Caco-2 (cell line): Measurements from ENCODE around the gene DOCK4. TPM values are rescaled to one million over a fixed set of nuclear protein-coding genes. Genes with fewer than 3 reads are reported as not detected.

Experiments used
- BruUV-seq: library from RNA; stranded (reverse); fragments of 400-500 nt; replicated peaks from 2 replicates; lab custom pipeline; 2021; lab: Mats Ljungman, UMichigan
- CTCF ChIA-PET: fragments of 300-600 bp; sonication (Branson Sonifier 250); formaldehyde crosslinking; loops from one replicate; lab custom pipeline; 2022; ENCODE audit warnings: antibody characterized with exemption; lab: Charles Lee
- POLR2A ChIA-PET: fragments of 300-600 bp; sonication (Branson Sonifier 250); formaldehyde crosslinking; loops from one replicate; lab custom pipeline; 2022; ENCODE audit warnings: antibody characterized with exemption; lab: Charles Lee
- DNase-seq, 2 experiments: peaks; one replicate each; pipeline versions ENCODE4 v3.0.0 to v3.0.0-alpha.2; 2020 to 2022
- H3K27me3 ChIP-seq: replicated peaks from 2 replicates; pipeline ENCODE4 v1.6.0; 2011; ENCODE audit warnings: low read length; ENCODE audit not compliant: control insufficient read depth, insufficient read depth
- H3K36me3 ChIP-seq: 2 replicates; pipeline ENCODE4 v1.5.1; 2011; ENCODE audit warnings: low read length; ENCODE audit not compliant: control insufficient read depth, insufficient read depth
- H3K4me1 ChIP-seq: fragments of 250-450 bp; sonication (Bioruptor Pico); 2 replicates; pipeline ENCODE4 v1.5.1; 2020; ENCODE audit warnings: mild to moderate bottlenecking
- H3K4me3 ChIP-seq: 2 replicates; pipeline ENCODE4 v1.5.1; 2011; ENCODE audit warnings: low read depth, mild to moderate bottlenecking, control low read depth, low read length
- H3K9me3 ChIP-seq: fragments of 250-450 bp; sonication (Bioruptor Pico); 2 replicates; pipeline ENCODE4 v1.5.1; 2020; ENCODE audit warnings: mild to moderate bottlenecking, moderate library complexity
- H3K27ac Mint-ChIP-seq: one replicate; pipeline ENCODE4 v1.8.0; 2022; ENCODE audit warnings: mixed read lengths; ENCODE audit not compliant: unreplicated experiment
- H3K27me3 Mint-ChIP-seq: one replicate; pipeline ENCODE4 v1.8.0; 2022; ENCODE audit warnings: mixed read lengths; ENCODE audit not compliant: insufficient read depth, unreplicated experiment
- H3K36me3 Mint-ChIP-seq: one replicate; pipeline ENCODE4 v1.8.0; 2022; ENCODE audit warnings: mild to moderate bottlenecking, mixed read lengths; ENCODE audit not compliant: insufficient read depth, unreplicated experiment
- H3K4me1 Mint-ChIP-seq: one replicate; pipeline ENCODE4 v1.8.0; 2022; ENCODE audit warnings: low read depth, mixed read lengths; ENCODE audit not compliant: unreplicated experiment
- H3K4me3 Mint-ChIP-seq: one replicate; pipeline ENCODE4 v1.8.0; 2022; ENCODE audit warnings: mild to moderate bottlenecking, moderate library complexity, mixed read lengths; ENCODE audit not compliant: unreplicated experiment
- H3K9me3 Mint-ChIP-seq: one replicate; pipeline ENCODE4 v1.8.0; 2022; ENCODE audit warnings: mixed read lengths; ENCODE audit not compliant: unreplicated experiment
- CTCF ChIP-seq, 2 experiments: fragments of 200-600 bp in 1 of 2; IDR thresholded peaks; 1 replicate in 1 of 2; 2 replicates in 1 of 2; pipeline versions ENCODE4 v1.5.1 to v1.8.0; 2011 to 2022; ENCODE audit warnings: antibody characterized with exemption in 1 of 2, control low read depth in 1 of 2, inconsistent platforms in 1 of 2, low read depth in 1 of 2, low read length in 1 of 2, mild to moderate bottlenecking in 1 of 2, moderate library complexity in 1 of 2; ENCODE audit not compliant: insufficient read depth in 1 of 2, severe bottlenecking in 1 of 2, unreplicated experiment in 1 of 2
- intact Hi-C: fragments of 100-400 bp; cut with micrococcal nuclease; formaldehyde crosslinking; loops from one replicate; pipeline ENCODE4 v1.10.0; 2022; ENCODE audit not compliant: unreplicated experiment
- total RNA-seq: library from RNA; stranded (reverse); gene quantifications from 2 replicates; pipeline ENCODE4 v1.2.3, GENCODE V29; 2022

The DOCK4 gene
- total RNA-seq, 1 experiment from 2014 or later, result 2.0 TPM

- ChIA-PET POLR2A (no interaction called here), CTCF (no interaction called here)
- H3K4me3 ChIP-seq, result no peak overlapping the region
- H3K27me3 Mint-ChIP-seq, result no peaks in the 10 kb centered on the region
- H3K36me3 ChIP-seq, result no peaks in the 10 kb centered on the region
- no peaks in the 10 kb centered on the region for H3K4me1 ChIP-seq
- no peaks in the 10 kb centered on the region for H3K4me1 Mint-ChIP-seq
- H3K9me3 ChIP-seq, result no peaks in the 10 kb centered on the region
- no TSS peak for BruUV-seq
- intact Hi-C loops, result no loop called here
- H3K27ac Mint-ChIP-seq, result no peak overlapping the region
- DNase-seq, result no peak
- no peaks in the 10 kb centered on the region for H3K27me3 ChIP-seq
- H3K4me3 Mint-ChIP-seq, result no peak overlapping the region
- H3K9me3 Mint-ChIP-seq, result no peaks in the 10 kb centered on the region
- TF ChIP-seq CTCF (IDR thresholded peaks at IDR 0.05; ENCODE audit: insufficient read depth in 1 of 2, low read depth in 1 of 2, low read length in 1 of 2, severe bottlenecking in 1 of 2, unreplicated experiment in 1 of 2), result no peak
- H3K36me3 Mint-ChIP-seq, result no peaks in the 10 kb centered on the region
Measured at GRCh38 chr7:112168915-112169314, 37.3 kb downstream of the DOCK4 start.

- no peaks in the 10 kb centered on the region for H3K9me3 Mint-ChIP-seq
- H3K36me3 ChIP-seq, result no peaks in the 10 kb centered on the region
- TF ChIP-seq CTCF (IDR thresholded peaks at IDR 0.05; ENCODE audit: insufficient read depth in 1 of 2, low read depth in 1 of 2, low read length in 1 of 2, severe bottlenecking in 1 of 2, unreplicated experiment in 1 of 2), result no peak
- H3K27me3 ChIP-seq, result no peaks in the 10 kb centered on the region
- POLR2A ChIA-PET, result no interaction called here
- H3K27me3 Mint-ChIP-seq, result no peaks in the 10 kb centered on the region
- no peak overlapping the region for H3K4me3 ChIP-seq
- H3K27ac Mint-ChIP-seq, result no peak overlapping the region
- BruUV-seq, result no TSS peak
- H3K4me3 Mint-ChIP-seq, result no peak overlapping the region
- no peaks in the 10 kb centered on the region for H3K36me3 Mint-ChIP-seq
- H3K9me3 ChIP-seq, result no peaks in the 10 kb centered on the region
- intact Hi-C loops, result no loop called here
- DNase-seq, result no peak
- CTCF ChIA-PET, result no interaction called here
- peaks cover 12% of the 10 kb centered on the region for H3K4me1 ChIP-seq
- H3K4me1 Mint-ChIP-seq, result peaks cover 6% of the 10 kb centered on the region
Measured at GRCh38 chr7:112167147-112167546, 39.1 kb downstream of the DOCK4 start.

DNA sequence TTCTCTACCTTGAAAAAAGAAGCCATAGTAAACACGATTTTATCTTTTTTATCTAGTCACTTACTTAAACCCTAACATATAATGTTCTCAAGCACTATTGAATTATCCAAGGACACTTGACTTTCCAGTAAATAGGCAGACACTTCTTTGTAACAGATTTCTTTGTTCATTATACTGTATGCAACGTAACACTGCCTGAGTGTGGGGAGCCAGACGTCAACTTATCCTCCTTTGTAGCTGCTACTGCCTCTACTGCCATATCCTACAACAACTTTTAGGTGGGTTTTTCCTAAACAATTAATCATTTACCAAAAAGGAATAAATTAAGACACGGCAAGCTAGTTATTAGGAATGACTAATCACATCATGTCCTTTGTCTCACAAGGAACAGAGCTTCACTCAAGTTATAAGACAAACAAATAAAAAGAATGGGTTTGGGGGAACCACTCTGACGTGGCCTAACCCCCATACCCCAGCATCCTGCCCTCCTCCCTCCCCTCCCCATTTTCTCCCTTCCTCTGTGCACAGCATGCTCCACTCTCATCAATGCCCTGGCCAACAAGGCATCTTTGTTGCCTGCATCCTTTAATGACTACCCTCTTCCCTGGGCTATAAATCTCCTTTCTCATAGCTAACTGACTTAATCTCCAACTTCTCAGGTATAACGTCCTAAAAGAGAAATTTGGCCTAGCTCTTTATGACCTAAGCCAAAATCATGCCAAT is 43.3 kb downstream of the DOCK4 start:
- ChIA-PET POLR2A (no interaction called here), CTCF (no interaction called here)
- Mint-ChIP-seq H3K4me1 (peaks cover 7% of the 10 kb centered on the region), H3K9me3 (no peaks in the 10 kb centered on the region), H3K27me3 (no peaks in the 10 kb centered on the region), H3K27ac (no peak overlapping the region), H3K4me3 (no peak overlapping the region), H3K36me3 (no peaks in the 10 kb centered on the region)
- Histone ChIP-seq H3K4me3 (no peak overlapping the region), H3K27me3 (no peaks in the 10 kb centered on the region), H3K4me1 (peaks cover 24% of the 10 kb centered on the region), H3K36me3 (no peaks in the 10 kb centered on the region), H3K9me3 (no peaks in the 10 kb centered on the region)
- intact Hi-C loops, result loop anchor here (5.0 kb wide), 1 partner anchor 44 kb away; the partner anchor contains the start of genes DOCK4 and ZNF277
- no peak for DNase-seq
- BruUV-seq, result no TSS peak
- TF ChIP-seq CTCF (IDR thresholded peaks at IDR 0.05; ENCODE audit: insufficient read depth in 1 of 2, low read depth in 1 of 2, low read length in 1 of 2, severe bottlenecking in 1 of 2, unreplicated experiment in 1 of 2), result no peak
